GM19025 (cell line): Measurements from ENCODE around the gene IFNA17.
A peak's percentile ranks its signal among the peaks of the same experiment; 100 is the strongest.
"Not testable (repeated sequence)": the region's sequence is repeated elsewhere in the genome, so short reads cannot be mapped to it uniquely, and the experiment has no call there.

Experiments used
- ATAC-seq: cut with Tn5 transposase; IDR thresholded peaks from one replicate; pipeline ENCODE4 v1.9.1; 2021; ENCODE audit warnings: mild to moderate bottlenecking, low read depth, moderate library complexity; ENCODE audit not compliant: unreplicated experiment

The IFNA17 gene

GRCh38 chr9:21212160-21212559 is 15.9 kb downstream of the IFNA17 start:
- ATAC-seq, result not testable (repeated sequence)

GRCh38 chr9:21210782-21211181 is 17.2 kb downstream of the IFNA17 start:
- ATAC-seq, result not testable (repeated sequence)

- no peak for ATAC-seq
Observed at GRCh38 chr9:21210311-21210710, 17.7 kb downstream of the IFNA17 start.

- not testable (repeated sequence) for ATAC-seq
Observed at GRCh38 chr9:21207043-21207442, 21.0 kb downstream of the IFNA17 start, which contains the start of gene IFNA10. Gene IFNA10 (minus strand): TSS chr9:21207143. CDS start chr9:21207097, 46 bp downstream.

- no peak for ATAC-seq
Observed at GRCh38 chr9:21205204-21205603, 22.8 kb downstream of the IFNA17 start.

GRCh38 chr9:21202105-21202504 is 25.9 kb downstream of the IFNA17 start, which contains the start of gene IFNA7:
Gene IFNA7 (minus strand): TSS chr9:21202205. CDS start chr9:21202165, 40 bp downstream.
- not testable (repeated sequence) for ATAC-seq

- ATAC-seq, result peak; percentile 77
Observed at GRCh38 chr9:21194867-21195776, 32.9 kb downstream of the IFNA17 start.

- ATAC-seq, result not testable (repeated sequence)
Observed at GRCh38 chr9:21187487-21187886, 40.5 kb downstream of the IFNA17 start, which contains the start of gene IFNA4. Gene IFNA4 (minus strand): TSS chr9:21187587. CDS start chr9:21187531, 56 bp downstream.

GRCh38 chr9:21182810-21183736 is 44.9 kb downstream of the IFNA17 start:
- peak; percentile 90 for ATAC-seq
